ENCODE data around the gene ACTN4.

DNA sequence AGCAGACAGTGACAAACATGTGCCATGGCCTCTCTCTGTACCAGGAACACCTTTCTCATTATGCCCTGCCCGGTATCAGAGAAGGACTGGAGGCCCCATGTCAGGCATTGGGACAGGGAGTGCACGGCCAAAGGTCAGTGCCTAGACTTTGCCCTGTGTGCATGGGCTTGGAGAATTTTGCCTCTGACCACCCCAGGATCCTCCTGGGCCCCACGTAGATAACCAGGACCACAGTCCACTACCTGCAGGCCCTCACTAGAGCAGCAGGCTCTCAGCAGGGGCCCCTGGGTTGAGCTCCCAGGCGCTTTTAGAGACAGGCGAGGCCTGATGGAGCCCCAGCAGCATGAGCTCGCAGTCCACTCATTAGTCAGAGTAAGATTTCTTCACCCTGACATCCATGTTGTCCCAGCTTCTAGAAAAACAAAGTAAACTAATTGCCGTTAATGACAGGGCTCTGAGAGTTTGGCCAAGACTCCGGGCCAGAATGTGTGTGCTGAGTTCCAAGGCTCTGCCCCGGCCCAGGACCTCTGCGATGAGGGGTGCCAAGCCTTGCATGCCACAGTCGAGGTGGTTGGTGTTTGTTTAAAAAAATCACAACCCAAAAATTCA lies 54.1 kb downstream of the ACTN4 start:
- TF ChIP-seq EZH2 (IDR thresholded peaks at IDR 0.05) (no peak), POLR2AphosphoS5 (IDR thresholded peaks at IDR 0.05; ENCODE audit: borderline replicate concordance, low read depth, low read length) (no peak), FOXP2 (optimal IDR thresholded peaks at IDR 0.05; ENCODE audit: control extremely low read depth, extremely low read length, insufficient read depth) (no peak)

Data from SK-N-MC (cell line).